HL-60 (cell line): ENCODE data around the gene TOGARAM1.

Source experiments
- CTCF ChIP-seq: IDR thresholded peaks from one replicate; pipeline ENCODE4 v1.5.1; 2011; ENCODE audit warnings: low read length, control low read depth, inconsistent platforms; ENCODE audit not compliant: insufficient read depth
- POLR2AphosphoS5 ChIP-seq: IDR thresholded peaks from 2 replicates; pipeline ENCODE4 v1.6.1; 2012; ENCODE audit warnings: low read depth

GRCh38 chr14:45104561-45104960 lies 142.6 kb downstream of the TOGARAM1 start:
- TF ChIP-seq CTCF: no peak
- no peak for TF ChIP-seq POLR2AphosphoS5
